ENCODE results near the gene SETD9. TPM values are rescaled to one million over a fixed set of nuclear protein-coding genes. Genes with fewer than 3 reads are reported as not detected.

Gene SETD9
- total and polyA plus RNA-seq, 2 of the 13 experiments (the other 11 are each of a cell fraction or from before 2014, with no cell fraction given), result 4.8 to 17.8 TPM

GRCh38 chr5:56909294-56910209 lies at the start of gene SETD9 (continued):
- no peak for TF ChIP-seq ZSCAN9 (CRISPR knock-in tag; IDR thresholded peaks at IDR 0.05; ENCODE audit: borderline replicate concordance)
- TF ChIP-seq ZNF121 (CRISPR knock-in tag; IDR thresholded peaks at IDR 0.05), result no peak
- TF ChIP-seq ZFP37 (CRISPR knock-in tag; IDR thresholded peaks at IDR 0.05; ENCODE audit: borderline replicate concordance), result peak; percentile 12
- no peak for TF ChIP-seq RFX5 (IDR thresholded peaks at IDR 0.05; ENCODE audit: low read depth, low read length)
- peak; percentile 88 for TF ChIP-seq AGO2 (optimal IDR thresholded peaks at IDR 0.05; ENCODE audit: low read depth, low read length)
- TF ChIP-seq AHDC1 (CRISPR knock-in tag; IDR thresholded peaks at IDR 0.05; ENCODE audit: borderline replicate concordance), result peak; percentile 38
- 0 out of 2 replicates have a peak, but pooled peaks have one; percentile 67 for TF ChIP-seq ZNF317 (CRISPR knock-in tag; IDR thresholded peaks at IDR 0.05)
- TF ChIP-seq NRL (CRISPR knock-in tag; IDR thresholded peaks at IDR 0.05; ENCODE audit: borderline replicate concordance), result peak; percentile 26
- 0 out of 2 replicates have a peak, but pooled peaks have one; percentile 53 for TF ChIP-seq ZNF350 (CRISPR knock-in tag; IDR thresholded peaks at IDR 0.05; ENCODE audit: borderline replicate concordance, low read depth)
- TF ChIP-seq SRY (CRISPR knock-in tag; IDR thresholded peaks at IDR 0.05), result peak; percentile 78; the same call in 1 of the 2 replicates
- peak; percentile 71; the same call in 1 of the 2 replicates for TF ChIP-seq IRX3 (CRISPR knock-in tag; IDR thresholded peaks at IDR 0.05; ENCODE audit: borderline replicate concordance, low read depth)
- TF ChIP-seq HNF4G (IDR thresholded peaks at IDR 0.05; ENCODE audit: borderline replicate concordance, low read depth, low read length), result peak; percentile 1; the same call in 1 of the 2 replicates
- TF ChIP-seq HNF4G (CRISPR knock-in tag; IDR thresholded peaks at IDR 0.05; ENCODE audit: borderline replicate concordance, low read depth), result 0 out of 2 replicates have a peak, but pooled peaks have one; percentile 18
- TF ChIP-seq TARDBP (CRISPR knock-in tag; IDR thresholded peaks at IDR 0.05), result 0 out of 2 replicates have a peak, but pooled peaks have one; percentile 5
- peak; percentile 60 for TF ChIP-seq TFDP2 (CRISPR knock-in tag; IDR thresholded peaks at IDR 0.05)
- TF ChIP-seq ZNF383 (CRISPR knock-in tag; IDR thresholded peaks at IDR 0.05; ENCODE audit: borderline replicate concordance), result 0 out of 2 replicates have a peak, but pooled peaks have one; percentile 18
- TF ChIP-seq SMYD3 (CRISPR knock-in tag; IDR thresholded peaks at IDR 0.05), result no peak; the same call in 1 of the 2 replicates
- peak; percentile 73 for TF ChIP-seq KMT2B (CRISPR knock-in tag; IDR thresholded peaks at IDR 0.05)
- peak; percentile 17; the same call in 1 of the 2 replicates for TF ChIP-seq GPN1 (CRISPR knock-in tag; IDR thresholded peaks at IDR 0.05; ENCODE audit: borderline replicate concordance)
- TF ChIP-seq FOXO1 (CRISPR knock-in tag; IDR thresholded peaks at IDR 0.05), result peak; percentile 16
- TF ChIP-seq ZNF652 (CRISPR knock-in tag; IDR thresholded peaks at IDR 0.05; ENCODE audit: borderline replicate concordance, low read depth), result no peak
- TF ChIP-seq GTF2F1 (IDR thresholded peaks at IDR 0.05; ENCODE audit: low read length), result no peak; the same call in 1 of the 2 replicates
- no peak for TF ChIP-seq SMARCC2 (IDR thresholded peaks at IDR 0.05)

Measured in HepG2 (cell line).